GM12878 (cell line): Measurements from ENCODE around the gene RILPL2. TPM values are rescaled to one million over a fixed set of nuclear protein-coding genes. Genes with fewer than 3 reads are reported as not detected.

ENCODE experiments used
- CBX3 ChIP-seq: fragments of 200-600 bp; sonication (generic); IDR thresholded peaks from 2 replicates; pipeline ENCODE4 v1.6.1; 2016; ENCODE audit warnings: low read depth, borderline replicate concordance
- CREM ChIP-seq: IDR thresholded peaks from 2 replicates; pipeline ENCODE4 v1.6.1; 2014; ENCODE audit warnings: antibody characterized with exemption, low read depth
- CUX1 ChIP-seq: IDR thresholded peaks from 2 replicates; pipeline ENCODE4 v1.6.1; 2012; ENCODE audit warnings: improper control_type of control experiment, low read depth, low read length; ENCODE audit not compliant: insufficient replicate concordance
- E2F4 ChIP-seq: IDR thresholded peaks from 2 replicates; pipeline ENCODE4 v1.6.1; 2012; ENCODE audit warnings: low read depth, low read length, improper control_type of control experiment
- EED ChIP-seq: sonication (generic); IDR thresholded peaks from 2 replicates; pipeline ENCODE4 v1.6.1; 2016; ENCODE audit warnings: antibody characterized with exemption, low read depth
- ETV6 ChIP-seq, 2 experiments: fragments of 450-650 bp in 1 of 2; IDR thresholded peaks in 1 of 2; conservative IDR thresholded peaks in 1 of 2; 2 replicates each; pipeline ENCODE4 v1.6.1; 2014; ENCODE audit warnings: antibody characterized with exemption in 1 of 2, borderline replicate concordance in 1 of 2, low read depth in 1 of 2, mild to moderate bottlenecking in 1 of 2, moderate library complexity in 1 of 2
- FOXK2 ChIP-seq: fragments of 450-650 bp; IDR thresholded peaks from 2 replicates; pipeline ENCODE4 v1.6.1; 2017; ENCODE audit warnings: mild to moderate bottlenecking, moderate library complexity
- IRF5 ChIP-seq: fragments of 450-650 bp; IDR thresholded peaks from 2 replicates; pipeline ENCODE4 v1.6.1; 2017; ENCODE audit warnings: borderline replicate concordance
- KAT2A ChIP-seq: conservative IDR thresholded peaks from 2 replicates; pipeline ENCODE4 v1.6.1; 2011; ENCODE audit warnings: low read depth, low read length; ENCODE audit not compliant: control insufficient read depth
- MEF2B ChIP-seq: fragments of 450-650 bp; IDR thresholded peaks from 2 replicates; pipeline ENCODE4 v1.6.1; 2018; ENCODE audit warnings: mild to moderate bottlenecking, moderate library complexity; ENCODE audit not compliant: partially characterized antibody, poor library complexity, severe bottlenecking
- NFXL1 ChIP-seq: fragments of 450-650 bp; IDR thresholded peaks from 2 replicates; pipeline ENCODE4 v1.6.1; 2017; ENCODE audit warnings: antibody characterized with exemption, mild to moderate bottlenecking, borderline replicate concordance
- PKNOX1 ChIP-seq: fragments of 450-650 bp; IDR thresholded peaks from 2 replicates; pipeline ENCODE4 v1.6.1; 2016; ENCODE audit warnings: mild to moderate bottlenecking
- POU2F2 ChIP-seq: IDR thresholded peaks from 3 replicates; pipeline ENCODE4 v1.6.1; 2011; ENCODE audit warnings: low read depth, mild to moderate bottlenecking, low read length, borderline replicate concordance
- RB1 ChIP-seq: fragments of 450-650 bp; formaldehyde crosslinking; IDR thresholded peaks from 2 replicates; pipeline ENCODE4 v1.6.1; 2017; ENCODE audit warnings: mild to moderate bottlenecking, borderline replicate concordance
- YBX1 ChIP-seq: fragments of 450-650 bp; IDR thresholded peaks from 2 replicates; pipeline ENCODE4 v1.6.1; 2016; ENCODE audit warnings: antibody characterized with exemption
- ZBED1 ChIP-seq: IDR thresholded peaks from 2 replicates; pipeline ENCODE4 v1.6.1; 2016; ENCODE audit warnings: borderline replicate concordance
- polyA plus RNA-seq, 11 experiments: library from polyadenylated mRNA; depleted of rRNA in 4 of 11; unstranded in 6 of 11; stranded (reverse) in 5 of 11; fragments of >200 nt; fragmentation: Nextera tagmentation in 4 of 11; fragmentation: Illumina TruSeq in 1 of 11; extraction: Ambion mirVana in 4 of 11; extraction: Trizol in 1 of 11; gene quantifications; 1 replicate in 1 of 11; 2 replicates in 10 of 11; pipeline versions ENCODE4 v1.2.1 to v1.2.3, GENCODE V29; 2011 to 2016; ENCODE audit warnings: inconsistent platforms in 2 of 11, missing spikeins in 2 of 11, low read depth in 1 of 11
- total RNA-seq, 4 experiments: library from RNA; depleted of rRNA in 3 of 4; stranded (reverse); fragments of >200 nt in 3 of 4; fragmentation: Illumina TruSeq in 1 of 4; extraction: Trizol in 1 of 4; gene quantifications; 2 replicates each; pipeline versions ENCODE4 v1.2.1 to v1.2.3, GENCODE V29; 2013 to 2021
- TF ChIP-seq, protein P1 (sequence below): IDR thresholded peaks from 2 replicates; pipeline ENCODE4 v1.6.1; 2012; ENCODE audit warnings: low read length, inconsistent platforms

Gene RILPL2
- total and polyA plus RNA-seq, 10 of the 15 experiments (the other 5 are each of a cell fraction or from before 2014, with no cell fraction given) = 3.5 to 38.5 (median 19.7) TPM

DNA sequence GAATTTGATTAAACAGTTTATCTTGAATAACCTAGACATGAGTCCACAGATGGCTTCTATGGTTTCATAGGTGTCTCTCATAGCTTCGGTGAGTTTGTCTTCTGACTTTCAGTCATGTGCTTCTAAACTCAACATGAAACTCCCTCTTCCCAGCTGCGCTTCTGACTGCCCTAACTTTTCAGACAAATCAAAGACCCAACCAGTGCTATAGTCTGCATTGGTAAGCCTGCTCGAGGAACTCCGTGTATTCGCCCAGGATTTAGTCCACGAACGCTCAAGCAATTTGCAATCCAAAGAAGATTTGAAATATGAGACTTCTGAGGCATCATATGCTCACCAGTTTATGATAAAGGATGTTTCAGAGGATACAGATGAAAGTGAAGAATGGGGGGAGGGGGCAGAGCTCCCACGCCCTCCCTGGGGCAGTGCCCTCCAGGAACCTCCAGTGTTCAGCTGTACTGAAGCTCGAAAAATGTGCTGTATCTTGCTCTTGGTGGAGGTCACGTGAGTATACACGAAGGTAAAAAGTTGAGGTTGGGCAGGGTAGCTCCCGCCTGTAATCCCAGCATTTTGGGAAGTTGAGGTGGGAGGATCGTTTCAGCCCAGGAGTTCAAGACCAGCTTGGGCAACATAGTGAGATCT lies 5.2 kb upstream of the RILPL2 start (continued):
- TF ChIP-seq, protein P1, sequence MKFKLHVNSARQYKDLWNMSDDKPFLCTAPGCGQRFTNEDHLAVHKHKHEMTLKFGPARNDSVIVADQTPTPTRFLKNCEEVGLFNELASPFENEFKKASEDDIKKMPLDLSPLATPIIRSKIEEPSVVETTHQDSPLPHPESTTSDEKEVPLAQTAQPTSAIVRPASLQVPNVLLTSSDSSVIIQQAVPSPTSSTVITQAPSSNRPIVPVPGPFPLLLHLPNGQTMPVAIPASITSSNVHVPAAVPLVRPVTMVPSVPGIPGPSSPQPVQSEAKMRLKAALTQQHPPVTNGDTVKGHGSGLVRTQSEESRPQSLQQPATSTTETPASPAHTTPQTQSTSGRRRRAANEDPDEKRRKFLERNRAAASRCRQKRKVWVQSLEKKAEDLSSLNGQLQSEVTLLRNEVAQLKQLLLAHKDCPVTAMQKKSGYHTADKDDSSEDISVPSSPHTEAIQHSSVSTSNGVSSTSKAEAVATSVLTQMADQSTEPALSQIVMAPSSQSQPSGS = no peak
- TF ChIP-seq YBX1 = no peak
- TF ChIP-seq MEF2B = peak; percentile 43
- peak; percentile 57; the same call in 1 of the 2 replicates for TF ChIP-seq EED
- no peak for TF ChIP-seq E2F4
- TF ChIP-seq FOXK2 = no peak
- no peak for TF ChIP-seq ETV6 (conservative IDR thresholded peaks at IDR 0.05 in 1 of 2, IDR thresholded peaks at IDR 0.05 in 1 of 2; ENCODE audit: borderline replicate concordance in 1 of 2, low read depth in 1 of 2)
- peak; percentile 51; the same call in 1 of the 2 replicates for TF ChIP-seq PKNOX1
- TF ChIP-seq CREM = no peak
- 0 out of 3 replicates have a peak, but pooled peaks have one; percentile 15 for TF ChIP-seq POU2F2
- no peak for TF ChIP-seq CBX3
- no peak for TF ChIP-seq ZBED1
- TF ChIP-seq RB1 = 0 out of 2 replicates have a peak, but pooled peaks have one; percentile 28
- TF ChIP-seq KAT2A = no peak
- TF ChIP-seq IRF5 = no peak
- no peak for TF ChIP-seq CUX1
- no peak for TF ChIP-seq NFXL1
